GM18498 (cell line): ENCODE measurements around the gene STK39.

Experiments used
- ATAC-seq: cut with Tn5 transposase; IDR thresholded peaks from one replicate; pipeline ENCODE4 v1.9.1; 2021; ENCODE audit warnings: mild to moderate bottlenecking, moderate library complexity; ENCODE audit not compliant: unreplicated experiment

STK39 gene

GRCh38 chr2:168185583-168186274, 61.7 kb downstream of the STK39 start:
- no peak for ATAC-seq

GRCh38 chr2:168184681-168185513, 62.5 kb downstream of the STK39 start:
- no peak for ATAC-seq

GRCh38 chr2:168183308-168183997, 63.9 kb downstream of the STK39 start:
- ATAC-seq, result no peak

GRCh38 chr2:168182550-168183249, 64.7 kb downstream of the STK39 start:
- ATAC-seq, result no peak

- ATAC-seq, result no peak
These were observed 65.6 kb downstream of the STK39 start for GRCh38 chr2:168181825-168182224.

GRCh38 chr2:168180914-168181313, 66.5 kb downstream of the STK39 start:
- no peak for ATAC-seq

GRCh38 chr2:168180483-168180882, 66.9 kb downstream of the STK39 start:
- no peak for ATAC-seq

- ATAC-seq, result no peak
These were observed 67.8 kb downstream of the STK39 start for GRCh38 chr2:168179592-168179991.

GRCh38 chr2:168178520-168179324, 68.7 kb downstream of the STK39 start:
- ATAC-seq, result no peak

GRCh38 chr2:168176402-168176801, 71.0 kb downstream of the STK39 start:
- no peak for ATAC-seq

GRCh38 chr2:168175469-168175868, 71.9 kb downstream of the STK39 start:
- no peak for ATAC-seq

- ATAC-seq, result no peak
These were observed 72.6 kb downstream of the STK39 start for GRCh38 chr2:168174756-168175155.

- no peak for ATAC-seq
These were observed 75.3 kb downstream of the STK39 start for GRCh38 chr2:168172071-168172470.

- no peak for ATAC-seq
These were observed 76.2 kb downstream of the STK39 start for GRCh38 chr2:168171059-168171762.

GRCh38 chr2:168169097-168169745, 78.2 kb downstream of the STK39 start:
- ATAC-seq, result no peak

GRCh38 chr2:168167511-168168263, 79.7 kb downstream of the STK39 start:
- ATAC-seq, result no peak

GRCh38 chr2:168166902-168167510, 80.4 kb downstream of the STK39 start:
- ATAC-seq, result no peak
